HEK293T (cell line): ENCODE measurements around the gene CPLX3.

ENCODE experiments used
- CTCF ChIA-PET: fragments of 350-600 bp; formaldehyde crosslinking; extraction: SDS; loops from one replicate; lab custom pipeline; 2021; ENCODE audit warnings: antibody characterized with exemption, inconsistent platforms; lab: Yijun Ruan, JAX
- POLR2A ChIA-PET: fragments of 350-600 bp; formaldehyde crosslinking; extraction: SDS; loops from one replicate; lab custom pipeline; 2020; ENCODE audit warnings: antibody characterized with exemption, inconsistent platforms; lab: Yijun Ruan, JAX
- DNase-seq: peaks from one replicate; pipeline ENCODE4 v3.0.0; 2012; ENCODE audit warnings: mixed read lengths; ENCODE audit errors: extremely low spot score
- ARNT ChIP-seq: fragments of 450-650 bp; IDR thresholded peaks from 2 replicates; pipeline ENCODE4 v1.6.1; 2017; ENCODE audit warnings: mild to moderate bottlenecking
- BHLHE40 ChIP-seq: fragments of 450-650 bp; IDR thresholded peaks from 2 replicates; pipeline ENCODE4 v1.6.1; 2016; ENCODE audit warnings: mild to moderate bottlenecking, moderate library complexity, borderline replicate concordance
- CTBP1 ChIP-seq: fragments of 450-650 bp; IDR thresholded peaks from 2 replicates; pipeline ENCODE4 v1.6.1; 2016; ENCODE audit warnings: borderline replicate concordance
- ELF4 ChIP-seq: fragments of 450-650 bp; IDR thresholded peaks from 2 replicates; pipeline ENCODE4 v1.6.1; 2017; ENCODE audit warnings: antibody characterized with exemption
- FOXA1 ChIP-seq: fragments of 450-650 bp; IDR thresholded peaks from 2 replicates; pipeline ENCODE4 v1.6.1; 2016; ENCODE audit warnings: mild to moderate bottlenecking
- FOXK2 ChIP-seq: fragments of 450-650 bp; IDR thresholded peaks from 2 replicates; pipeline ENCODE4 v1.6.1; 2016; ENCODE audit warnings: mild to moderate bottlenecking
- FOXM1 ChIP-seq: fragments of 450-650 bp; IDR thresholded peaks from 2 replicates; pipeline ENCODE4 v1.6.1; 2017; ENCODE audit warnings: mild to moderate bottlenecking, borderline replicate concordance
- HDGF ChIP-seq: fragments of 450-650 bp; IDR thresholded peaks from 2 replicates; pipeline ENCODE4 v1.6.1; 2017; ENCODE audit warnings: antibody characterized with exemption, borderline replicate concordance
- L3MBTL2 ChIP-seq: fragments of 450-650 bp; conservative IDR thresholded peaks from 2 replicates; pipeline ENCODE4 v1.6.1; 2016; ENCODE audit warnings: mild to moderate bottlenecking
- LEF1 ChIP-seq: fragments of 450-650 bp; IDR thresholded peaks from 2 replicates; pipeline ENCODE4 v1.6.1; 2017; ENCODE audit warnings: mild to moderate bottlenecking, borderline replicate concordance
- NFRKB ChIP-seq: fragments of 450-650 bp; IDR thresholded peaks from 2 replicates; pipeline ENCODE4 v1.6.1; 2016; ENCODE audit warnings: mild to moderate bottlenecking, moderate library complexity
- SP1 ChIP-seq: fragments of 450-650 bp; IDR thresholded peaks from 2 replicates; pipeline ENCODE4 v1.6.1; 2017
- SUZ12 ChIP-seq: fragments of 450-650 bp; IDR thresholded peaks from 2 replicates; pipeline ENCODE4 v1.6.1; 2016; ENCODE audit warnings: mild to moderate bottlenecking
- TARDBP ChIP-seq: fragments of 450-650 bp; IDR thresholded peaks from 2 replicates; pipeline ENCODE4 v1.6.1; 2016
- ZNF384 ChIP-seq: fragments of 450-650 bp; IDR thresholded peaks from 2 replicates; pipeline ENCODE4 v1.6.1; 2016
- TF ChIP-seq, protein P1 (sequence below): fragments of 450-650 bp; IDR thresholded peaks from 2 replicates; pipeline ENCODE4 v1.6.1; 2016

The CPLX3 gene

DNA sequence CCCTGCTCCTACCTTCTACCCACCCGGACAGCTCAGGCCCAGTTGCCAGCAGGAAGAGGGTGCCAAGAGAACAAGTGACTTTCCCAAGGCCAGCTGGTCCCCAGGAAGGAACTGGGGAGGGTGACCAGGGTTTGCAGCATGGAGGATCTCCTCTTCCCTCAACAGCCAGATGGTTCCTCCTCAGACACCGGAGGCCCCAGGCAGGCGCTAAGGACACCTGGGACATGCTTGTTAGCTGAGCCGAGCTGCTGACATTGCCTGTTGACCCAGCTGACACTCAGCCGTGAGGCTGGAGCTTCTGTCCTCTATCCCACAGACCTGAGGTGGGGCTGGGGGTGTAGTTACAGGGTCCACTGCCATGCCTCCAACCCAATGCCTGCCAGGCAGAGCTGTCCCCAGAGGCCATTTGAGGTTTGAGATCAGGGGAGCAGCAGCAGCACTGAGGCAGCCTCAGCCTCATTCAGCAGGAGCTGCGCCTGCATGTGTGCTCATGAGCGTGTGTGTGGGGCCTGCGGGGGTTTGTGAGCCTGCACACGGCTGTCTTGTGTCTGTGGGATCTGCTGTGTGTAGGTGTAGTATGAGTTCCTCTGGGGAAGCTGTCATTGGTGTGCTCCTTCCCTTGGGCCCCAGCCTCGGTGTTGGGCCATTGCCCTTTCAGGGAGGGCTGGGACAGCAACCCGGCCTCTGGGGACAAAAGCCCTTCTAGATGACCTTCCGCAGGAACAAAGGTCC lies 7.1 kb downstream of the CPLX3 start:
- POLR2A ChIA-PET, result interaction anchor here (1.2 kb wide), 1 partner anchor 9 kb away, joined by 5 read pairs; no protein-coding TSS in a partner anchor
- CTCF ChIA-PET, result interaction anchor here (0.5 to 1.3 kb wide), 6 partner anchors 9 to 78 kb away, joined by 4 to 6 read pairs (median 4); partner anchors contain the start of gene ULK3
- TF ChIP-seq FOXM1 (no peak), SUZ12 (no peak), TARDBP (no peak), LEF1 (no peak), L3MBTL2 (no peak), ZNF384 (no peak), SP1 (no peak), HDGF (no peak), FOXA1 (no peak), BHLHE40 (no peak)
- TF ChIP-seq, protein P1, sequence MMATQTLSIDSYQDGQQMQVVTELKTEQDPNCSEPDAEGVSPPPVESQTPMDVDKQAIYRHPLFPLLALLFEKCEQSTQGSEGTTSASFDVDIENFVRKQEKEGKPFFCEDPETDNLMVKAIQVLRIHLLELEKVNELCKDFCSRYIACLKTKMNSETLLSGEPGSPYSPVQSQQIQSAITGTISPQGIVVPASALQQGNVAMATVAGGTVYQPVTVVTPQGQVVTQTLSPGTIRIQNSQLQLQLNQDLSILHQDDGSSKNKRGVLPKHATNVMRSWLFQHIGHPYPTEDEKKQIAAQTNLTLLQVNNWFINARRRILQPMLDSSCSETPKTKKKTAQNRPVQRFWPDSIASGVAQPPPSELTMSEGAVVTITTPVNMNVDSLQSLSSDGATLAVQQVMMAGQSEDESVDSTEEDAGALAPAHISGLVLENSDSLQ, result no peak
- DNase-seq, result no peak

DNA sequence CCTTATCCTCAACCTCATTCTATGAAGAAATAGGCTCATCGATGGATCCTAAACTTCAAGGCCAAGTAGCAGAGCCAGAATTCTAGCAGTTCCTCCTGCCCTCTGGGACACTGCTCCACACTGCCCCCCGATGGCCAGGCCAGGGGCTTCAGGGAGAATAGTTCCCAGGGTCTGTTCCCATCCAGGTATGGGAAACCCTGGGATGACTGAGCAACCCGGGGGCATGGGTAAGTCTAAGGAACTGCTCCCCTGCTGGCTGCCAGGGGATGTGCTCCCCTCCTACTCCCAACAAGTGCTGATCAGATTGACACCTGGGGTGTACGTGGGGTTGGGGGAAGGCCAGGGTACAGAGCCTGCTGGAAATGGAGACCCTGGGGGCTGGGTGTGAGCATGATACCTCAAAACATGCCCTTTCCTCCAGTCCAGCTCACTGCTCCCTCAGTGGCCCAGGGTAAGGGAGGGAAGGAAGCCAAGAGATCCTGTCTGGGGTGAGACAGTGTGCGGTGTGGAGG lies 8.9 kb downstream of the CPLX3 start:
- ChIA-PET CTCF (interaction anchor here (0.5 to 1.2 kb wide), 7 partner anchors 8 to 131 kb away, joined by 3 to 5 read pairs (median 3); no protein-coding TSS in a partner anchor), POLR2A (interaction anchor here (1.0 kb wide), 1 partner anchor 160 kb away, joined by 3 read pairs; the partner anchor contains the start of gene SCAMP5)
- peak; percentile 89 for DNase-seq
- TF ChIP-seq FOXM1 (no peak), TARDBP (no peak), BHLHE40 (no peak), FOXA1 (no peak)
- TF ChIP-seq, protein P1, result 0 out of 2 replicates have a peak, but pooled peaks have one; percentile 16

GRCh38 chr15:74836846-74837245 lies 10.4 kb downstream of the CPLX3 start:
- ChIA-PET CTCF (interaction anchor here (1.2 kb wide), 1 partner anchor 68 kb away, joined by 4 read pairs; no protein-coding TSS in a partner anchor), POLR2A (interaction anchor here (0.9 to 1.9 kb wide), 2 partner anchors 53 to 70 kb away, joined by 3 to 5 read pairs; partner anchors contain the start of genes FAM219B and MPI)
- DNase-seq, result no peak
- TF ChIP-seq, protein P1, result no peak
- no peak for TF ChIP-seq NFRKB
- no peak for TF ChIP-seq ELF4
- TF ChIP-seq CTBP1, result no peak
- no peak for TF ChIP-seq ZNF384
- no peak for TF ChIP-seq L3MBTL2
- TF ChIP-seq LEF1, result no peak
- TF ChIP-seq TARDBP, result no peak
- no peak for TF ChIP-seq HDGF
- TF ChIP-seq BHLHE40, result no peak
- no peak for TF ChIP-seq ARNT
- no peak for TF ChIP-seq SUZ12
- no peak for TF ChIP-seq SP1
- no peak for TF ChIP-seq FOXK2
- TF ChIP-seq FOXM1, result no peak
- no peak for TF ChIP-seq FOXA1

GRCh38 chr15:74837482-74838136 lies 11.2 kb downstream of the CPLX3 start:
- DNase-seq, result no peak
- POLR2A ChIA-PET, result interaction anchor here (0.9 to 1.9 kb wide), 2 partner anchors 52 to 69 kb away, joined by 3 to 5 read pairs; partner anchors contain the start of genes FAM219B and MPI
- TF ChIP-seq, protein P1, result no peak
- TF ChIP-seq SP1, result no peak
- TF ChIP-seq SUZ12, result no peak
- CTCF ChIA-PET, result interaction anchor here (1.0 kb wide), 1 partner anchor 64 kb away, joined by 7 read pairs; no protein-coding TSS in a partner anchor

- TF ChIP-seq SP1, result no peak
- no peak for TF ChIP-seq BHLHE40
- no peak for TF ChIP-seq SUZ12
- no peak for TF ChIP-seq LEF1
- TF ChIP-seq ELF4, result no peak
- TF ChIP-seq FOXK2, result no peak
- no peak for TF ChIP-seq CTBP1
- TF ChIP-seq HDGF, result no peak
- no peak for TF ChIP-seq ARNT
- no peak for TF ChIP-seq FOXA1
- TF ChIP-seq, protein P1, result no peak
- POLR2A ChIA-PET, result interaction anchor here (1.9 kb wide), 1 partner anchor 68 kb away, joined by 5 read pairs; the partner anchor contains the start of gene FAM219B
- CTCF ChIA-PET, result interaction anchor here (1.0 kb wide), 1 partner anchor 63 kb away, joined by 7 read pairs; no protein-coding TSS in a partner anchor
- no peak for DNase-seq
Measured at GRCh38 chr15:74838137-74838516, 11.7 kb downstream of the CPLX3 start.
